Measurements from ENCODE around the gene RPS25.
"Not testable (repeated sequence)": the region's sequence is repeated elsewhere in the genome, so short reads cannot be mapped to it uniquely, and the experiment has no call there.

The RPS25 gene

GRCh38 chr11:119041821-119042514 lies 23.8 kb upstream of the RPS25 start:
- no peak overlapping the region for H3K27ac ChIP-seq
- no peak for DNase-seq (ENCODE audit: low read depth, low spot score)

- H3K27ac ChIP-seq; DNase-seq (ENCODE audit: low read depth, low spot score): not testable (repeated sequence)
Observed at GRCh38 chr11:119039471-119039870, 21.3 kb upstream of the RPS25 start.

- no peak overlapping the region for H3K27ac ChIP-seq
- no peak for DNase-seq (ENCODE audit: low read depth, low spot score)
Observed at GRCh38 chr11:119038884-119039283, 20.7 kb upstream of the RPS25 start.

GRCh38 chr11:119034813-119035212 lies 16.7 kb upstream of the RPS25 start:
- DNase-seq (ENCODE audit: low read depth, low spot score), result no peak
- no peak overlapping the region for H3K27ac ChIP-seq

- DNase-seq (ENCODE audit: low read depth, low spot score); H3K27ac ChIP-seq: not testable (repeated sequence)
Observed at GRCh38 chr11:119033421-119033820, 15.3 kb upstream of the RPS25 start.

- no peak for DNase-seq (ENCODE audit: low read depth, low spot score)
- no peak overlapping the region for H3K27ac ChIP-seq
Observed at GRCh38 chr11:119031912-119032280, 13.8 kb upstream of the RPS25 start.

GRCh38 chr11:119030329-119031047 lies 12.3 kb upstream of the RPS25 start, which contains the start of gene SLC37A4:
TSS of gene SLC37A4 (minus strand) at chr11:119030877.
- peak within 1 kb of the TSS; percentile 53 for H3K27ac ChIP-seq
- DNase-seq (ENCODE audit: low read depth, low spot score), result peak; percentile 96

- peak overlapping the region; percentile 53 for H3K27ac ChIP-seq
- DNase-seq (ENCODE audit: low read depth, low spot score), result no peak
Observed at GRCh38 chr11:119030029-119030328, 11.8 kb upstream of the RPS25 start.

GRCh38 chr11:119029340-119030028 lies 11.3 kb upstream of the RPS25 start:
- no peak for DNase-seq (ENCODE audit: low read depth, low spot score)
- no peak overlapping the region for H3K27ac ChIP-seq

- no peak for DNase-seq (ENCODE audit: low read depth, low spot score)
- H3K27ac ChIP-seq, result no peak overlapping the region
Observed at GRCh38 chr11:119029069-119029339, 10.9 kb upstream of the RPS25 start.

- no peak overlapping the region for H3K27ac ChIP-seq
- DNase-seq (ENCODE audit: low read depth, low spot score), result no peak
Observed at GRCh38 chr11:119028346-119029068, 10.4 kb upstream of the RPS25 start.

GRCh38 chr11:119027561-119028345 lies 9.6 kb upstream of the RPS25 start:
- no peak for DNase-seq (ENCODE audit: low read depth, low spot score)
- no peak overlapping the region for H3K27ac ChIP-seq

- DNase-seq (ENCODE audit: low read depth, low spot score), result no peak
- H3K27ac ChIP-seq, result no peak overlapping the region
Observed at GRCh38 chr11:119026970-119027369, 8.8 kb upstream of the RPS25 start.

- DNase-seq (ENCODE audit: low read depth, low spot score), result no peak
- H3K27ac ChIP-seq, result no peak overlapping the region
Observed at GRCh38 chr11:119025978-119026766, 8.0 kb upstream of the RPS25 start.

GRCh38 chr11:119025541-119025940 lies 7.4 kb upstream of the RPS25 start:
- DNase-seq (ENCODE audit: low read depth, low spot score), result no peak
- H3K27ac ChIP-seq, result no peak overlapping the region

- DNase-seq (ENCODE audit: low read depth, low spot score), result no peak
- no peak overlapping the region for H3K27ac ChIP-seq
Observed at GRCh38 chr11:119025099-119025473, 6.9 kb upstream of the RPS25 start.

GRCh38 chr11:119024430-119025098 lies 6.4 kb upstream of the RPS25 start:
- DNase-seq (ENCODE audit: low read depth, low spot score), result no peak
- no peak overlapping the region for H3K27ac ChIP-seq

- no peak for DNase-seq (ENCODE audit: low read depth, low spot score)
- no peak overlapping the region for H3K27ac ChIP-seq
Observed at GRCh38 chr11:119023741-119024140, 5.6 kb upstream of the RPS25 start.

GRCh38 chr11:119021631-119022030 lies 3.5 kb upstream of the RPS25 start:
- H3K27ac ChIP-seq, result no peak overlapping the region
- no peak for DNase-seq (ENCODE audit: low read depth, low spot score)

Measured in epithelial cell of prostate (primary cell).